NCI-H1105 treated with DMSO at 0.1 percent for 48 hours (cell line): ENCODE data around the gene TOX2.

Experiments
- DNase-seq: peaks from one replicate; lab custom pipeline; 2025; lab: John Stamatoyannopoulos, UW

The TOX2 gene

DNA sequence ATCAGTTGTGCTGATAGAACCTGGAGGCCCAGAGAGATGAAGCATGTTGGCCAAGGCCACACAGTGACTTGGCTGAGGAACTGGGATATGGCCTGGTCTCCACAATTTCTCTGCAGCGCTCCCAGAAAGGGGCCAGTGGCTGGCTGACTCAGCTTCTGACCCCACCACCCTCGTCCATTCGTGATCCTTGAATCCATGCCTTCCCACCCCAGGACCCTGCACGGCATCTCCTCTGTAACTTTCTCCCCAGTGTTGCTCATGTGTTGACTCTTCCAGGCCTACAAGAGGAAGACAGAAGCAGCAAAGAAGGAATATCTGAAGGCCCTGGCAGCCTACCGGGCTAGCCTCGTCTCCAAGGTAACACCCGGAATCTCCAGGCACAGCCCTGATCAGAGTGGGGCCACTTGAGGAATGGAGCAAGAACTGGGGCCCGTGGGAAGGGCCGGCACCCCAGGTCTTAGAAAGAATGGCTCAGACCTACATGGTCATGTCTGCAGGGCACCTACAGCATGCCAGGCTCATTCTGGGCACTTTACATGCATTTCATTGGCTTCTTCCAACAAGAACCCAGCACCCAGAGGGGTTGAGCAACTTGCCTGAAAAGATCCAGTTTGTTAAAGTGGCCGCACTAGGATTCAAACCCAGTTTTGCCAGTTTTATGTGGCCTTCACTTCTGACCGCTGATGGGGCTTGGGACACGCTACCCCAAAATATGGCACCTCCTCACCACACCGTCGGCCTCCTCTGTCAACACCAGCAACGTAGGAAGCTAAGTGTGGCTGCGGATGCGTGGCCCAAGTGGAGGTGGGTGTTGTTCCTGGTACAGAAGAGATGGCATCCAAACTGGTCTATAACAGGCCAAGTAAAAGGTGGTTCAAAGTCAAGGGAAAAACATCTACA is 150.1 kb downstream of the TOX2 start:
- no peak for DNase-seq

DNA sequence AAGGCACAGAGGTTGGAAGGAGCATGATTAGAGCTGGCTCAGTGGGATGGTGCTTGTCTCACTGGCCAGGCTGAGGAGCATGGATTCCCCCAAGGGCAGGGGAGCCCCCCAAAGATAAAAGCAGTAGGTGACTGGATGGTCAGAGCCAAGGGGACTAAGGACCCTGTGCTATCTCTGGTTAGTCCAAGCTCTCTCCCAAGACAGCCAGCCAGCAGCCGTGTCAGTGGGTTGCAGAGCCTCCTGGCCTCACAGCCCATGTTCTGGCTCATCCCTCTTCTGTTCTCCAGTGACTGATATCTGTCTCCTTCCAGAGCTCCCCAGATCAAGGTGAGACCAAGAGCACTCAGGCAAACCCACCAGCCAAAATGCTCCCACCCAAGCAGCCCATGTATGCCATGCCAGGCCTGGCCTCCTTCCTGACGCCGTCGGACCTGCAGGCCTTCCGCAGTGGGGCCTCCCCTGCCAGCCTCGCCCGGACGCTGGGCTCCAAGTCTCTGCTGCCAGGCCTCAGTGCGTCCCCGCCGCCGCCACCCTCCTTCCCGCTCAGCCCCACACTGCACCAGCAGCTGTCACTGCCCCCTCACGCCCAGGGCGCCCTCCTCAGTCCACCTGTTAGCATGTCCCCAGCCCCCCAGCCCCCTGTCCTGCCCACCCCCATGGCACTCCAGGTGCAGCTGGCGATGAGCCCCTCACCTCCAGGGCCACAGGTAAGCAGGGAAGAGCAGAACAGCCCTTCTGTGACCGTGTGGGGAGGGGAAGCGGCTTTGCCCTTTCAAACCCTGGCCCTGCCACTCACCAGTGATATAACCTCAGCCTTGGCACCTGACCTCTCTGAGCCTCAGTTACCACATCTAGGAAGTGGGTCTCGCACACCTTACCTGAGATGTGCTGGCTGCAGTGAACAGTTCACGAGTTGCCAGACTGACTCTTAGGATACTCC is 151.0 kb downstream of the TOX2 start:
- DNase-seq: no peak

DNA sequence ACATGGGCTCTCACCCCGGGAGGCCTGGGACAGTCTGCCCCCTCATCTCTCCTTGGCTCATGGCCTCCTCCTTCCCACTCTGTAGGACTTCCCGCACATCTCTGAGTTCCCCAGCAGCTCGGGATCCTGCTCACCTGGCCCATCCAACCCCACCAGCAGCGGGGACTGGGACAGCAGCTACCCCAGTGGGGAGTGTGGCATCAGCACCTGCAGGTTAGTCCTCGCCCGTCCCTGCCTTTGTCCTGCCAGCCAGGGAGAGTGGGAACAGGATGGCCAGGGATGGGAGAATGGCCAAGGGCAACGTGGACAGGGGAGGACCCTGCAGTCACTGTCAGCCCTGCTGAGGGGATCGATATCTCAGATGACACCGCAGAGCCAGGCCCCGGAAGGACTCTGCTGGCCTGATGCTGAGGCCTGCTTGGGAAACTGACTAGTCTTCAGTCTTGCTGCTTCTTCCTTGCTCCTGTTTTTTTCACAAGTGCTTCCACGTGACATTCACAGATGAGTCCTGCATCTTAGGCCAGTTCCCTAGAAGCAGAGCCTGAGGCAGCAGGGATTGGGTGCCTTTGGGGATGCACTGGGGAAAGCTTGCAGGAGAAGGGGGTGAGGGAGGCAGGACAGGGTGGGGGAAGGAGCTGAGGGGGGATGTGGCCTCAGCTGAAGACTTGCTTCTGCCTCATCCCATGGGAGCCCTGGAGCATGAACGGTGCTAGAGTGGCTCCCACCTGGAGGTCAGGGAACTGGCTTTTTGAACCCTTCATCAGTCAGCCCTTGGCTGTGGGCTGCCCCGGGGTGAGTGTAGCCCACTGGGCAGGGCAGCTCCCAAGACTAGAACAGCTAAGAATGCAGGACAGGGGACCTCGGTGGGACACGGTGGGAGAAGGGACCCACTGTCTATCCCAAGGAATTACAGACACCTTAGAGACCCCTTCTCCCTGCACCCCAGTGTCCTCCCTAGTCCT is 152.3 kb downstream of the TOX2 start:
- DNase-seq: no peak

DNA sequence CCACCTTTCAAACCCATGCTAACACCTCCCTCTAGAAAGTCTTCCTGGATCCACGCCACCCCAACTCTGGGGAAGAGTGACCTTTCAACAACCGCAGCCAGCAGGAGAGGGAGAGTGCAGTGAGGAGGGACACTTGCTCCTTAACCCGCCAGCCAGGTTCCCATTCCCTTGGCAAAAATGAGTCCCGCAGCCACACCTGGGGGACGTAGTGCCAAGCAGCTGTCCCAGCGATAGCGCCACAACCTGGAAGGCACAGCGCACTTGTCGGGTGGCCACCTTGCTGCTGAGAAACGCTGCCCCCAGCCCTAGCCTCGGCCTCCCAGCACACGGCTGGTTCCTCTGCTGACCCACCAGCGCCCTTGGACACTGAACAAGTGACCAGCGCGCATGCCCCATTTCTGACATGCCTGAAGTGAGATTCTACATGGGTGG is 153.0 kb downstream of the TOX2 start:
- DNase-seq: no peak

DNA sequence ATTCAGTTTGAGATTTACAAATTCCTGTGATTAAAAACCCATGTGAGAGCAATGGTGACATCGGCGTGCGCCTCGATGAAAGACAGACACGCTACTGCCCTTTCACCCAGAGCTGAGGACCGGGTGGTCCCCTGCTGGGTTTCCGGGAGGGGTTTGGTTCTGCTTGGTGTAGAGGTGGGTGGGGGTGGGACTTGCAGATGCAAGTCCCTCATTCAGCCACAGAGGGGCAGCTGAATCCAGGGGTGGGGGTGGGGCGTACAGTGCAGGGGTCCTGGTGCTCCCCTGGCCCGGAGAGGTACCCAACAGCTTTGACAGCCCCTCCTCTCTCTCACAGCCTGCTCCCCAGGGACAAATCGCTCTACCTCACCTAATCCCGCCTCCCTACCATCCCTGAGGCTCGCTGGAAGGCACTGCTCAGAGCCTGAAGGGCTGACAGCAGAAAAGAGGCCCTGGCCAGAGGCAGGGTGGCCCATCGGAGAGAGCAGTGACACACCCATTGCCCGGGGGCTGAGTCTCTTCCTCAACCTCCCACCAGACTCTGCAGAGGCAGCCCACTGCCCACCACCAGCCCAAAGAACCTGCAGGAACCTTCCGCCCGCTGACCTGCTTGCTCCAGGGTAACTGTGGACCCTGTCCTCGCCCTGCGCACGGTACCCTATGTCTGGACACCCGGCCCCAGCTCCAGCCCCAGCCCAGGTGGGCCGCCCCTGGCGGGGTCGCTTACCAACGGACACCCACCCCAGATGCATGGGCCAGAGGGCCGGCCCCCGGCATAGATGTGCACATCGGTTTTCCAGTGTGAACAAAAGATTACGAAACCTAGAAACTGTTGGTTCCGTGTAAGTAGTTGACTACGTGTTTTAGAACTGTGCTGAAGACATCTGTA is 153.9 kb downstream of the TOX2 start:
- DNase-seq: no peak

- no peak for DNase-seq
These were observed 154.8 kb downstream of the TOX2 start for GRCh38 chr20:44069203-44070011.

- no peak for DNase-seq
These were observed 155.7 kb downstream of the TOX2 start for GRCh38 chr20:44070139-44070900.

DNA sequence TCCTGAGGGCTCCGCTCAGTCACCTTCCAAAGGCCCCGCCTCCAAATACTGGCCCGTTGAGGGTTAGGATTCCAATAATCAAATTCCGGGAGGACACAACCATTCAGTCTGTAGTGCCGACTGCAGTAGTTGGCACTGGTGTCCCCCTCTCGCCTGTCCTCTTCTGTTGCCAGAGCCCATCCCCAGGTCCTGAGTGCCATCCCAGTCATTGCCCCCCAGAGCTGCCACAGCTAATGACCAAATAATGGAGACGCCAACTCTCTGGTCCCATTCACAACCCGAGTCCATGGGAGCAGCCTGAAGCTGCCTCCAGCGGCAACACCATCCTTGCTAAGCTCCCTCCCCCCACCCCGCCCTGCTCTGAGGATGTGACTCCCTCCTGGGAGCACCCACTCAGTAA is 156.4 kb downstream of the TOX2 start:
- no peak for DNase-seq

DNA sequence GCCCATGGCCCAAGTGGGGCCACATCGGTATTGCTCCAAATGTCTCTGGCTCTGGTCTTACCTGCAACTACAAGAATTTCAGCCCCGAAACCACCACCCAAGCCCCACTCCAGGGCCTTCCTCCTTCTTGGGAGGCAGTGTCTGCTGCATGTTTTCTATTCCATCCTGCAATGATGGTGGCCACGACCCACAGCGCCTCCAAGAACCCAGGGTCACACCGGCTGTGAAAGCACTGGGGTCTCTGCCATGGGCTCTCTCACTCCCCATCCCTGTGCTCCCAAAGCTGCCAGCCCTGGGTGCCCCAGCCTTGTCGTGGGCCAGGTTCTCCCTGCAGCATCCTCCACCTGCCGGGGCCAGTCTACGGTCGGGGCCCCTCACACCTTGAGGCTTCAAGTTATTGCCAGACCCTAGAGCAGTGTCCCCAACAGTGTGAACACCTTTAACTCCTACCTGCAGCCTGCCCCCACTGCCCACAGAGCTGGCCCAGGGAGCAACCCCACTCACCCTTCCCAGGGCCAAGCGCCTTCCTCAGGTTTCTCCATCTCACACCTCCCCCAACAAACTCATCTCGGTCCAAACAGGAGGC is 157.0 kb downstream of the TOX2 start:
- DNase-seq: no peak

DNA sequence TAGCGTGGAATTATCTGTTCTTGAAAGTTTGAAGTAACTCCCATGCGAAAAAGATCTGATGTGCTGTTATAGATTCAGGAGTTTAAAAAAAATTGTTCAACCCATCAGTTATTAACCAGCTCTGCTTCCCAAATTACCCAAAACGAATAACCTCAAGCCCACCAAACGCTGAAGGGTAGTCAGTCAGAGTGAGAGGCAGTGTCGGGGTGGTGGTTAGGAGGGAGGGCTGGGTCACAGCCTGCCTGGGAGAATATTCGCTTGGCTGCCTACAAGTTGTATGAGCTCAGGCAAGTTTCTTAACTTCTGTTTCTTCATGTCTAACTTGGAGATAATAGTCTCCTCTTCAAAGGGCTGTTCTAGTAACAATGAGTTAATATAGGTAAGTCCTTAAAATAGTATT is 157.7 kb downstream of the TOX2 start:
- no peak for DNase-seq

DNA sequence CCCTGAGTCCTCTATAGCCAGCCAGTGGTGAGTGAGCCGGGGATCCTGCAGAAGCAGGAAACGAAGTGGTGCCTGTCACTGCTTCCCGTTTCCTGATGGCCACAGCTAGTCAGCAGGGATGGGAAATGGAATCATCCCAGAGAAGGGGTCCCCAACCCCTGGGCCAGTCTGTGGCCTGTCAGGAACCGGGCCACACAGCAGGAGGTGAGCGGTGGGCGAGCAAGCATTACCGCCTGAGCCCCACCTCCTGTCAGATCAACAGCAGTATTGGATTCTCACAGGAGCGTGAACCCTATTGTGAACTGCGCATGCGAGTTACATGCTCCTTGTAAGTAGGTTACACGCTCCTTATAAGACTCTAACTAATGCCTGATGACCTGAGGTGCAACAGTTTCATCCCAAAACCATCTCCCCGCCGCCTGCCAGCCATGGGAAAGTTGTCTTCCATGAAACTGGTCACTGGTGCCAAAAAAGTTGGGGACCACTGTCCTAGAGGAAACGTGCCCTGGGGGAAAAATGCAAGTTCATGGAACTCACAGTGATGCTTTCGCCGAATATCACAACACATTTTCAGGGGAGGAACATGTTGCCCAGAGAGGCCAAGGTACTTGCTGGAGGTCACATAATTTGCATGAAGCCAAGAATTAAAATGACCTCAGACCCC is 158.5 kb downstream of the TOX2 start:
- DNase-seq: no peak

DNA sequence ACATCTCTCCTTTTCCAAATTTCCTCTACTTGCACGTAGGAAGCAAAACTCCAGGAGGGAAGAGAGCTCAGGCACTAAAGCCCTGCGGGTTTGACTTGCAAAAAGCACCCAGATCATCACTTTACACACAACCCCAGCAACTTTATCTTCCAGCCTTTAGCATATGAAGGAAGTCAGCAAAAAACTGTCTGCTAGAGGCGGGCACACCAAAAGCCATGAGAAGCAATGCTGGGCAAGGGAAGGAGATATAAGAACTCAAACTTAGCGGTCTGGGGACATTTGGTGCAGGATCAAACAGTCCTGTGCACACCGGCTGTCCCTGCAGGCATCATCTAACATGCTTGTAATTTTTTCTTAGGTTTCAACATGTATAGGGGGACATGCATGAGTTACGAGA is 159.0 kb downstream of the TOX2 start:
- DNase-seq: no peak

DNA sequence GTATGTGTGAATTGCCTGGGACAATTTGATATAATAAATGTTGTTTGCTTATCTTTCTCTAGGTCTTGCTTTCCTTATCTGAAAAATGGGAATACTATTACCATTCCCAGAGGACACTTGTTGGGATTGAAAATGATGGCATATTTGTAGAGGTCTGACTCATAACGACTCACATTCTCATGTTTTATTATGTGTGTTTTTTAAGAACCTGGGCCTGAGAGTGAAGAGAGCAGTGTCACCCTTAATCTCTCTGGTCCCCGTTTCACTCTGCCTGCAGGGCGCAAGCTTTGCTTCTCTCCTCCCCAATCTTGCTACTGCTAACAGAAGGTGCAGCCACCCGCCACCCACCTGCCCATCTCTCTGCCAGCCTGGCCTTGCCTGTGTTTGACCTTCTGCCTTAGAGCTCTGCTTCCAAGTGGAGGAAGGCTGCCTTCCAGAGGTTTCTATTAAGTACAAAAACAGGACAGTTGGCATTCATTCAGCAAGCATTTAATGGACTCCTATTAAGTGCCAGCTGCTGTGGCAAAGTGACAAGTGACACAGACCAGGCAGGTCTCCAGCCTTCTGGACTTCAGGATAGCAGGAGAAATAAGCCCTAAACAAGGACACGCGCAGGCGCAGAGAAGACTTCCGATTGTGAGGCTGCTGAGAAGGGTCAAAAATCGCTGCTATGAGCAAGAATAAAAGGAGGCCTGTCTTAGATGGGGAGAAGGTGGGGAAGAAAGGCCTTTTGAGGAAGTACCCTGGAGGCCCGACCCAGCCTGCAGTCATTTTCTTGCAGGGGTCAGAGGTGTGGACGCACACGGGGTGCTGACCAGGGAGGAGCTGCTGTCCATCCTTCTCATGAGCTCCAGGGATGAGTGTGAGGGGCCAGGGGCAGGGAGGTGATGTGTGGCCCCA is 159.8 kb downstream of the TOX2 start:
- peak; percentile 62 for DNase-seq

- no peak for DNase-seq
These were observed 160.7 kb downstream of the TOX2 start for GRCh38 chr20:44075191-44075949.

- DNase-seq: no peak
These were observed 161.2 kb downstream of the TOX2 start for GRCh38 chr20:44075950-44076232.

- DNase-seq: no peak
These were observed 164.6 kb downstream of the TOX2 start for GRCh38 chr20:44079291-44079690.

GRCh38 chr20:44080064-44080463 is 165.4 kb downstream of the TOX2 start:
- no peak for DNase-seq
